Measurements from ENCODE around the gene MX2.

MX2 gene

DNA sequence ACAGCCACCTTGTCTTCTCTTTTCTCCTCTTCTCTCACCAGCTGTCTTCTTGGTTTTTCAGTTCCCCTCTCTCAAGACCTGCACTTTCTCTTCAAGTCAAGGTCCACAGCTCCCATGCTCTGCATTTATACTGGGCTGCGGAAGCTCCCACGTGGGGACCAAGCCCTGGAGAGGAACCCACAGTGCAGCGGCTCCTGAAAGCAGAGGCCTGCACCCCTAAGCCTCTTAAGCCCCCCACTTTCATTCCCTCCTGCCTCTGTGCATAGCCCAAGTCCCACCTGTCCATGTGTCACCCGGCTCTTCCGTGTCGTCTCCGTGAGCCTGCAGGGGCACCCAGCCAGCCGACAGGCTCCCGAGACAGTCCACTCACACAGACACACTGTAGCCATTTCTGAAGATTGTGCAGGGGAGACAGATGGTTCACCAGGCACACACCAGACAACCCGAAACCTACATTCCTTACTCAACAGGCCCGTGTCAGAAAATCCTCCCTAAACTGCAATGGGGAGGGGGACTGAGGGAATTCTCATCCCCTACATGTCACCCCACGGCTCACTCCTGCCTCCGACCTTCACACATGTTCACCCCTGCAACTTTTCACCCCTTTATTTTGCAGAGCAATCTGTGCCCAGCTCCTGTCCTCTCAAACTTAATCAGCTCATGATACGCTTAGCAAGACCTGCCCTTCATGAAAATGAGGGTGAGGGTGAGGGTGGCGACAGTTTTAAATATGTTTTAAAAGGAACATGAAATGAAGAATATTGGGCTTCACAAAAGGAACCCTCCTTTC is 6.3 kb downstream of the MX2 start:
- no peak for DNase-seq (ENCODE audit: low read depth)
- no peak overlapping the region for H3K4me3 ChIP-seq (ENCODE audit: low read length)
- TF ChIP-seq, protein P1, sequence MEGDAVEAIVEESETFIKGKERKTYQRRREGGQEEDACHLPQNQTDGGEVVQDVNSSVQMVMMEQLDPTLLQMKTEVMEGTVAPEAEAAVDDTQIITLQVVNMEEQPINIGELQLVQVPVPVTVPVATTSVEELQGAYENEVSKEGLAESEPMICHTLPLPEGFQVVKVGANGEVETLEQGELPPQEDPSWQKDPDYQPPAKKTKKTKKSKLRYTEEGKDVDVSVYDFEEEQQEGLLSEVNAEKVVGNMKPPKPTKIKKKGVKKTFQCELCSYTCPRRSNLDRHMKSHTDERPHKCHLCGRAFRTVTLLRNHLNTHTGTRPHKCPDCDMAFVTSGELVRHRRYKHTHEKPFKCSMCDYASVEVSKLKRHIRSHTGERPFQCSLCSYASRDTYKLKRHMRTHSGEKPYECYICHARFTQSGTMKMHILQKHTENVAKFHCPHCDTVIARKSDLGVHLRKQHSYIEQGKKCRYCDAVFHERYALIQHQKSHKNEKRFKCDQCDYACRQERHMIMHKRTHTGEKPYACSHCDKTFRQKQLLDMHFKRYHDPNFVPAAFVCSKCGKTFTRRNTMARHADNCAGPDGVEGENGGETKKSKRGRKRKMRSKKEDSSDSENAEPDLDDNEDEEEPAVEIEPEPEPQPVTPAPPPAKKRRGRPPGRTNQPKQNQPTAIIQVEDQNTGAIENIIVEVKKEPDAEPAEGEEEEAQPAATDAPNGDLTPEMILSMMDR (conservative IDR thresholded peaks at IDR 0.05; ENCODE audit: low read depth, low read length) = no peak

DNA sequence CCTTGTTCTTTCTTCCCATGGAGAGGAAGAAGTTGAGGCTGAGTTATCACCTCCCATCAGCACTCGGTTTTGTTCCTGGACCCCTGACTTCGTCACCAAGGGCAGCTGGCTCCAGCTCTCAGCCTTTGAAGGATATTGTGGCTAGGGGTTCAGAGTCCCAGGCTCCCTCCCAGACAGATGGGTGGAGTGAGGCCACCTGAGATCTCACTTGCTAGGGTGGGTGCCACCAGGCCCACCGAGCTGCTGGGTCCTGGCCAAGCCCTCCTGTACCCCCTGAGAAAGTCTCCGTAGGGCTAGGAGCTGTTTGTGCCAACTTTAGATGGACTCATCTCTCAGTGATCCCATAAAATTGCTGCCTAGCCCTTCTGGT is 6.9 kb downstream of the MX2 start:
- H3K4me3 ChIP-seq (ENCODE audit: low read length) = no peak overlapping the region
- TF ChIP-seq, protein P1 (conservative IDR thresholded peaks at IDR 0.05; ENCODE audit: low read depth, low read length) = no peak
- no peak for DNase-seq (ENCODE audit: low read depth)

DNA sequence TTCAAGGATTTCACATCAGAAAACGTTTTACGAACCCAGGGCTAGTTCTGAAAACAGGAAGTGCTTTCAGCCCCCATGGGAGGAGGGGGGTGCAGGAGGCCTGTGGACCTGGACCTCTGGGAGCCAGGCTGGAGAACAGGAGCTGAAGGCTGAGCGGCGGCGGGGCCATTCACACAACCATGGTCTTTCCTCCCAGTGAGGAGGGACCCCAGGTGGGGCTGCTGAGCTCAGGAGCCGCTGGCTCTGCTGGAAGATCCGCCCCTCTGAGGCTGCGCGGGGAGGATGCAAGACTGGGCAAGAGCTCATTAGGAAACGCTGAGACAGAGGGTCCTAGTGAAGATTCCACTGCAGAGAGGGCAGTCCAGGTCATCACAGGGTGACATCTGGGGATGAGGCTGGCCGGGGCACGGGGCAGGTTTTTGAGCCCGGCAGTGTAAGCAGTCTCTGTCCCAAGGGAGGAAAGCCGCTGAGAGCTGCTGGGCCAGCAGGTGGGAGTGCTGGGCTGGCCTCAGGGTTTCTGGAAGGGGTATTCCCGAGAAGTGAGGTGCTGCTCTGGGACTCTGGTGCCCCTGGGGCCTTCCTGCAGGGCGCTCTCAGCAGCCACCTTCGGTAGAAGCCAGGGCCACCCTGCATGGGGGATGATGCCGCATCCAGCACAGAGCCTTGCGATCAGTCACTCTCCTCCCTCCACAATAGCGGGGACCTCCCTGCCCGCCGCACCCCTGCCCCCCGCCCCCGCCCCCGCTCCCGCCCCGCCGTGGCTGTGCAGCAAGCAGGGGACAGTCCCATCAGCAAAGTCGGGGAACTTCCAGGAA is 7.5 kb downstream of the MX2 start:
- TF ChIP-seq, protein P1 (conservative IDR thresholded peaks at IDR 0.05; ENCODE audit: low read depth, low read length) = peak; percentile 35
- no peak for DNase-seq (ENCODE audit: low read depth)
- H3K4me3 ChIP-seq (ENCODE audit: low read length) = no peak overlapping the region

DNA sequence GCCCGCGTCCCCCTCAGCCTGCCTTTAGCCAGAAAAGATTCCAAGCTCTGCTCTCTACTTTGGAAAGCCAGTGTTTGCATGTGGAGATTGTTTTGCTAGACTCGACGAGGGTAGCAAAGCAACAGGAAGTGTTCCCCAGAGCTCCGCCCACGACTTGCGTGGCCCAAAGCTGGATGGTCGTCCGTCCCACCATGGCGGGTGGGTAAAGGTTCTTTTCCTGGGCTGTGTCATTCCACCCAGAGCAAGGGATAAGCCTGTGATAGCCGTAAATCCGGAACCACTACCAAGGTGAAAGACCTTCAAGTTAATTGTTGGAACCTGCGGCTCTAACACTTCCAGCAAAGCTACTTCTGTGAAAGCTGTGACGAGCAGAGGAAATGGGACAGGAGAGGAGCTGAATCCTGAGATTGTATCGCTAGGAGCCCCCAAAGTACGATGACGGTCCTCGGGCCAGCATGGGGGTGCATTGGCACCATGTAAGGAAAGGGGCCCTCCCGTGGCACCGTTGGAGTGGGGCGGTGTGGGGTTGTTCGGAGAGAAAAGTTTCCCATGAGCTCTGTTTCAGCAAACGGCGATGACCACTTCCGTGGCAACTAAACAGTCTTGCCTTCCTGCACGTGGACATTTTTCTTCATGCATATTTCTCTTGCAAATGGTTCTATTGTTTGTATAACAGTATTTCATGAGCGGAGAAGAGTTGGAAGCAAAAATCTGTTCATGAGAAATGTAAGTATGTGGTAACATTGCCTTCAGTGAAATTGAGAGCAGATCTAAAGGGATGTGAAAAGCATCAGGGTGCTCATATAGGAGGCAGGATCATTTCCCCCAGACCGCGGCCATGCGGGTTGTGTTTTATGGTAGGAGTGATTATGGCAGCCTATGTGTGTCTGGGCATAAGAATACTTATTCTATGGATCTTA is 8.4 kb downstream of the MX2 start:
- TF ChIP-seq, protein P1 (conservative IDR thresholded peaks at IDR 0.05; ENCODE audit: low read depth, low read length) = no peak
- no peak for DNase-seq (ENCODE audit: low read depth)
- no peak overlapping the region for H3K4me3 ChIP-seq (ENCODE audit: low read length)

DNA sequence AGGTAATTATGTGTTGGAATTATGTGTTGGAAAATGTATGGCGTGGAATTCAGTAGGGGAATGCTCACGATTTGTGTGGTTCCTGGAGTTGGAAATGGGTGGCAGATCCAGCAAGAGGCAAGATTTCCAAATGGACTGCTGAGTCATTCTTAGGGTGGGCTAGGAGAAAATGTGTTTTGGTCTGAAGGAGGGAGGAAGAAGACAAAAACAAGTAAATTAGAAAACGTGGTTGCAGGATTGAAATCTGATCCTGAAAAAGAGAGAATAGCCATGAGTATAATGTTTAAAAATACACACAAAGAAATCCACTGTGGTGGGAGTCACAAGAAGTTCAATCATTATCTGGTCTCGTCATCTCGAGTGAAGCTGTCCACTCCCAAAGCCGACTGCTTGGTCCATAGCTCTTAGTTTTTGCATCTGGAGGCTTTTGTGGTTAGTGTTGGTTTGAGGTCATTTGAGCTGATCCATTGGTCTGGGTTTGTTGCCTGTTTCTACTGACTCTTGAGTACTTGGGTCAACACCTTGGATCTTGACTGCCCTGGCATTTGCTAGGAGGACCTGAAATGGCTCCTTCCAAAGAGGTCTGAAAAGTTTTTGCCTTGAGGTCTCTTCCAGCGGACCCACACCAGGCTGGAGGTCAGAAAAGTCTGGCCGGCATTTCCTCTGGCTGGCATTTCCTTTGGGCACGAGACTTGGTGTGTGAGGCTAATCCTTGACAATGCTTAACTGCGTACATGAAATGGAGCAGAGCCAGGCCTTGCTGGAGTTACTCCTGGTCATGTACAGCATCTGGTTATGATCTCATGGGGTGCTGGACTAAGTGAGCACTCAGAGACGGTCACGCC is 9.2 kb downstream of the MX2 start:
- DNase-seq (ENCODE audit: low read depth) = peak; percentile 9
- TF ChIP-seq, protein P1 (conservative IDR thresholded peaks at IDR 0.05; ENCODE audit: low read depth, low read length) = no peak

DNA sequence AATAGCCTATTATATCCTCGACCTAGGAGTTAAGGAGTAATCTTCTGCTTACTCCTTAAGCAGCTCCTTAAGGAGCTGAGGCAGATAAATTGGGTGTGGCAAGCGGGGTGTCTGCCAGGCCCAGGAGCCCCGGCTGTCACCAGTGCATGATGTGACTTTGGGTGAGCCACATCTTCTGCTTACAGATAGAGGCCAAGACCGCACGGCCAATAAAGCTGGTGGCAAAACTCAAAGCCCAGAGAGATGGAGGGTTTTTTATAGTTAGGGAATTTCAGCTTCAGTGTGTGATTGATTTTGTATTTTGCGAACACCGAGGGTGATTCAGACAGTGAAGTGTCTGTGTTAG is 9.8 kb downstream of the MX2 start:
- TF ChIP-seq, protein P1 (conservative IDR thresholded peaks at IDR 0.05; ENCODE audit: low read depth, low read length) = no peak
- no peak overlapping the region for H3K4me3 ChIP-seq (ENCODE audit: low read length)
- DNase-seq (ENCODE audit: low read depth) = no peak

More for the DNA sequence above, 9.2 kb downstream of the MX2 start:
- H3K4me3 ChIP-seq (ENCODE audit: low read length) = no peak overlapping the region

Measured in retinal pigment epithelial cell (primary cell).